GM23338 (cell line): ENCODE data around the gene C1RL. TPM values are rescaled to one million over a fixed set of nuclear protein-coding genes. Genes with fewer than 3 reads are reported as not detected.

Experiments
- ATAC-seq: fragments of 200-7000 bp; cut with Tn5 transposase; 3 replicates; pipeline ENCODE4 v1.9.1; 2020
- DNase-seq: peaks from one replicate; pipeline ENCODE4 v3.0.0-alpha.2; 2015; ENCODE audit warnings: low spot score
- H2AFZ ChIP-seq: fragments of 200-600 bp; sonication (generic); 2 replicates; pipeline ENCODE4 v1.8.0; 2016; ENCODE audit warnings: antibody characterized with exemption, mild to moderate bottlenecking, moderate library complexity
- H3F3A ChIP-seq: fragments of 200-600 bp; sonication (generic); replicated peaks from 2 replicates; pipeline ENCODE4 v1.8.0; 2017; ENCODE audit warnings: antibody characterized with exemption, mixed run types, low read depth
- H3K27ac ChIP-seq: fragments of 200-600 bp; sonication (generic); 2 replicates; pipeline ENCODE4 v1.6.1; 2016; ENCODE audit warnings: low read depth
- H3K27me3 ChIP-seq: fragments of 200-600 bp; sonication (generic); 2 replicates; pipeline ENCODE4 v1.8.0; 2016; ENCODE audit warnings: mild to moderate bottlenecking, mixed run types, moderate library complexity; ENCODE audit not compliant: insufficient read depth
- H3K36me3 ChIP-seq: fragments of 200-600 bp; sonication (generic); 2 replicates; pipeline ENCODE4 v1.8.0; 2016; ENCODE audit warnings: mild to moderate bottlenecking; ENCODE audit not compliant: insufficient read depth
- H3K4me1 ChIP-seq: fragments of 200-600 bp; sonication (generic); 2 replicates; pipeline ENCODE4 v1.8.0; 2016; ENCODE audit warnings: mild to moderate bottlenecking, moderate library complexity; ENCODE audit not compliant: insufficient read depth
- H3K4me2 ChIP-seq: fragments of 200-600 bp; sonication (generic); 2 replicates; pipeline ENCODE4 v1.7.1; 2017; ENCODE audit warnings: mixed run types
- H3K4me3 ChIP-seq: fragments of 200-600 bp; sonication (generic); 2 replicates; pipeline ENCODE4 v1.6.1; 2016; ENCODE audit warnings: mixed run types
- H3K79me2 ChIP-seq: fragments of 200-600 bp; sonication (generic); replicated peaks from 2 replicates; pipeline ENCODE4 v1.8.0; 2017; ENCODE audit warnings: mild to moderate bottlenecking; ENCODE audit not compliant: insufficient read depth
- H3K9me2 ChIP-seq: fragments of 200-600 bp; sonication (generic); 2 replicates; pipeline ENCODE4 v1.8.0; 2017; ENCODE audit not compliant: insufficient read depth
- H4K20me1 ChIP-seq: fragments of 200-600 bp; sonication (generic); replicated peaks from 2 replicates; pipeline ENCODE4 v1.8.0; 2017; ENCODE audit warnings: mild to moderate bottlenecking; ENCODE audit not compliant: insufficient read depth
- H3K27ac Mint-ChIP-seq: 2 replicates; pipeline ENCODE4 v1.8.0; 2020; ENCODE audit warnings: inconsistent platforms, mild to moderate bottlenecking, moderate library complexity, mixed read lengths
- H3K27me3 Mint-ChIP-seq: 3 replicates; pipeline ENCODE4 v1.8.0; 2022; ENCODE audit warnings: low read depth, mild to moderate bottlenecking, moderate library complexity, mixed read lengths, inconsistent platforms; ENCODE audit not compliant: insufficient read depth, poor library complexity
- H3K36me3 Mint-ChIP-seq: 3 replicates; pipeline ENCODE4 v1.8.0; 2021; ENCODE audit warnings: low read depth, mild to moderate bottlenecking, inconsistent platforms, moderate library complexity, mixed read lengths
- H3K4me1 Mint-ChIP-seq: 3 replicates; pipeline ENCODE4 v1.8.0; 2020; ENCODE audit warnings: mild to moderate bottlenecking, inconsistent platforms, mixed read lengths
- H3K4me3 Mint-ChIP-seq: 3 replicates; pipeline ENCODE4 v1.8.0; 2021; ENCODE audit warnings: moderate library complexity, mild to moderate bottlenecking, inconsistent platforms, mixed read lengths
- H3K9me3 Mint-ChIP-seq: 3 replicates; pipeline ENCODE4 v1.8.0; 2020; ENCODE audit warnings: moderate library complexity, mild to moderate bottlenecking, inconsistent platforms, mixed read lengths
- CREB1 ChIP-seq: fragments of 250-450 bp; sonication (Bioruptor Pico); IDR thresholded peaks from 2 replicates; pipeline ENCODE4 v1.5.0; 2020; ENCODE audit warnings: low read depth, mild to moderate bottlenecking, moderate library complexity
- CTCF ChIP-seq, 2 experiments: fragments of 200-600 bp in 1 of 2; sonication (generic) in 1 of 2; conservative IDR thresholded peaks; 2 replicates each; pipeline versions ENCODE4 v1.5.1 to v1.6.1; 2016 to 2017; ENCODE audit warnings: antibody characterized with exemption in 2 of 2, low read depth in 2 of 2, mild to moderate bottlenecking in 2 of 2, moderate library complexity in 1 of 2
- EZH2 ChIP-seq: fragments of 200-600 bp; sonication (generic); IDR thresholded peaks from one replicate; pipeline ENCODE4 v1.8.0; 2017; ENCODE audit warnings: antibody characterized with exemption, mild to moderate bottlenecking, low read depth; ENCODE audit not compliant: unreplicated experiment
- EZH2phosphoT487 ChIP-seq: fragments of 200-600 bp; sonication (generic); IDR thresholded peaks from one replicate; pipeline ENCODE4 v1.8.1; 2018; ENCODE audit warnings: antibody characterized with exemption; ENCODE audit not compliant: unreplicated experiment
- NANOG ChIP-seq: IDR thresholded peaks from 2 replicates; pipeline ENCODE4 v1.6.1; 2016; ENCODE audit warnings: antibody characterized with exemption, borderline replicate concordance
- REST ChIP-seq: IDR thresholded peaks from one replicate; pipeline ENCODE4 v1.6.1; 2018; ENCODE audit warnings: antibody characterized with exemption; ENCODE audit not compliant: unreplicated experiment
- STAT1 ChIP-seq: IDR thresholded peaks from one replicate; pipeline ENCODE4 v1.6.1; 2016; ENCODE audit warnings: antibody characterized with exemption; ENCODE audit not compliant: unreplicated experiment
- ZNF331 ChIP-seq: fragments of 250-450 bp; sonication (Bioruptor Pico); IDR thresholded peaks from 2 replicates; pipeline ENCODE4 v1.5.0; 2020; ENCODE audit warnings: low read depth, mild to moderate bottlenecking, moderate library complexity
- ZNF462 ChIP-seq: fragments of 250-450 bp; sonication (Bioruptor Pico); IDR thresholded peaks from 2 replicates; pipeline ENCODE4 v1.5.0; 2020; ENCODE audit warnings: mild to moderate bottlenecking, moderate library complexity
- polyA plus RNA-seq: library from polyadenylated mRNA; unstranded; fragments of >200 nt; fragmentation: Nextera tagmentation; extraction: Ambion mirVana; gene quantifications from 2 replicates; pipeline ENCODE4 v1.2.1, GENCODE V29; 2016
- total RNA-seq: library from RNA; depleted of rRNA; stranded (reverse); fragments of >200 nt; shearing (Covaris generic); gene quantifications from 2 replicates; pipeline ENCODE4 v1.2.3, GENCODE V29; 2014

The C1RL gene
- total and polyA plus RNA-seq, 2 experiments from 2014 or later, result 7.3 to 8.8 TPM

GRCh38 chr12:7046383-7047105 lies 62.5 kb downstream of the C1RL start (continued):
- TF ChIP-seq CTCF (conservative IDR thresholded peaks at IDR 0.05; ENCODE audit: low read depth in 2 of 2) (no peak), EZH2 (no peak), NANOG (no peak)

GRCh38 chr12:7045913-7046312 lies 63.1 kb downstream of the C1RL start:
- H3K4me3 Mint-ChIP-seq, result no peak overlapping the region
- no peaks in the 10 kb centered on the region for H4K20me1 ChIP-seq

More at GRCh38 chr12:7045913-7046312, 63.1 kb downstream of the C1RL start:
- Histone ChIP-seq H3F3A (no peaks in the 10 kb centered on the region), H3K36me3 (no peaks in the 10 kb centered on the region), H3K4me2 (no peak overlapping the region), H2AFZ (no peak overlapping the region), H3K4me1 (no peaks in the 10 kb centered on the region), H3K9me2 (no peaks in the 10 kb centered on the region), H3K27ac (no peak overlapping the region), H3K27me3 (no peaks in the 10 kb centered on the region), H3K79me2 (no peaks in the 10 kb centered on the region), H3K4me3 (no peak overlapping the region)
- Mint-ChIP-seq H3K4me1 (peaks cover 3% of the 10 kb centered on the region; the same call in 1 of the 3 replicates), H3K36me3 (no peaks in the 10 kb centered on the region), H3K27ac (no peak overlapping the region), H3K9me3 (no peaks in the 10 kb centered on the region), H3K27me3 (peaks cover 2% of the 10 kb centered on the region)
- no peak for DNase-seq
- no peak for TF ChIP-seq EZH2phosphoT487
- no peak for TF ChIP-seq CREB1
- TF ChIP-seq ZNF462 (CRISPR knock-in tag), result no peak
- no peak for TF ChIP-seq EZH2
- no peak for TF ChIP-seq NANOG
- no peak for TF ChIP-seq REST
- no peak for TF ChIP-seq ZNF331 (CRISPR knock-in tag)
- no peak for TF ChIP-seq STAT1
- no peak for ATAC-seq
